NCI-H187 treated with DMSO at 0.1 percent for 48 hours (cell line): ENCODE measurements around the gene MTMR2.
"Not testable (repeated sequence)": the region's sequence is repeated elsewhere in the genome, so short reads cannot be mapped to it uniquely, and the experiment has no call there.

ENCODE experiments used
- DNase-seq: peaks from one replicate; lab custom pipeline; 2025; lab: John Stamatoyannopoulos, UW

MTMR2 gene

GRCh38 chr11:95816037-95816436 is 107.9 kb downstream of the MTMR2 start:
- DNase-seq = no peak

DNA sequence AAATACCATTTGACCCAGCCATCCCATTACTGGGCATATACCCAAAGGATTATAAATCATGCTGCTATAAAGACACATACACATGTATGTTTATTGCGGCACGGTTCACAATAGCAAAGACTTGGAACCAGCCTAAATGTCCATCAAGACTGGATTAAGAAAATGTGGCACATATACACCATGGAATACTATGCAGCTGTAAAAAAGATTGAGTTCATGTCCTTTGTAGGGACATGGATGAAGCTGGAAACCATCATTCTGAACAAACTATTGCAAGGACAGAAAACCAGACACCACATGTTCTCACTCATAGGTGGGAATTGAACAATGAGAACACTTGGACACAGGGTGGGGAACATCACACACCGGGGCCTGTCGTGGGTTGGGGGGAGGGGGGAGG is 112.9 kb downstream of the MTMR2 start:
- not testable (repeated sequence) for DNase-seq

DNA sequence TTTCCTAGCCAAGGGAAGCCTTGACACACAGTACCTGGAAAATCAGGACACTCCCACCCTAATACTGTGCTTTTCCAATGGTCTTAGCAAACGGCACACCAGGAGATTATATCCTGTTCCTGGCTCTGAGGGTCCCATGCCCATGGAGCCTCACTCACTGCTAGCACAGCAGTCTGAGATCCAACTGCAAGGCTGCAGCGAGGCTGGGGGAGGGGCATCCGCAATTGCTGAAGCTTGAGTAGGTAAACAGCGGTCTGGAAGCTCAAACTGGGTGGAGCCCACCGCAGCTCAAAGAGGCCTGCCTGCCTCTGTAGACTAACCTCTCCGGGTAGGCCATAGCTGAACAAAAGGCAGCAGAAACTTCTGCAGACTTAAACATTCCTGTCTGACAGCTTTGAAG is 117.4 kb downstream of the MTMR2 start:
- not testable (repeated sequence) for DNase-seq

DNA sequence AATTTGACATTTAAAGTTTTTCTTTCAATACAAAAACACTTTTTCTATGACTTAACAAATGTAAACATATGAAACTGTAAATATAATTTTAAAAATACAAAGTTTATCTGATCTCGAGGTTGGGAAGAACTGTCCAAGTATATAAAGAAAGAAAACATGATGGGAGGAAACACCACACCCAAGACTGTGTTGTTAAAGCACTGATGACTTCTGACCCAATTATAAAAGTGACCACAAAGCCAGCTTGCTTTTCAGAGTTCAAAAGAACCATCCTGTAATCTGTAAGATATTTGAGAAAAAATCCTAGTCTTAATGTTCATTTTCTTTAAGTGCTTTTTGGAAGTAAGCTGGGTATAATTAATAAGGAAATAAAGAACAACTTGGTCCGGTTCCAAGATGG is 118.0 kb downstream of the MTMR2 start:
- no peak for DNase-seq

DNA sequence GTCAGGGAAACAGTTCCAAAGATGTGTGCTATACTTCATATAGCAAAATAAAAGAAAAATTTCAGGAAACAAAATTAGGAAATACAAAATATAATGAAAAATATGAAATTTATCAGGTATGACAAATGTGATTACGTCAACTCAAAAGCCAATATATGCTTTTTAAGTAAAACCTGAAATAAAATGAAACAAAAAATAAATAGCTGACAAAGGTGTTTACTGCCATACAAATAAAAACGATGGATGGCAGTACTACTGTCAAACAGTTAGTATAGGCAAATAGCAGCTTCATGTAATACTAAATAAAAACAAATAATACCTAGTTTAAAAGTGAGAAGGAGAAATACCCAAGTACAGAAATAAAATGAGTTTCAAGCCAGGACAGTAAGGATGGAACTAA is 119.9 kb downstream of the MTMR2 start:
- no peak for DNase-seq

DNA sequence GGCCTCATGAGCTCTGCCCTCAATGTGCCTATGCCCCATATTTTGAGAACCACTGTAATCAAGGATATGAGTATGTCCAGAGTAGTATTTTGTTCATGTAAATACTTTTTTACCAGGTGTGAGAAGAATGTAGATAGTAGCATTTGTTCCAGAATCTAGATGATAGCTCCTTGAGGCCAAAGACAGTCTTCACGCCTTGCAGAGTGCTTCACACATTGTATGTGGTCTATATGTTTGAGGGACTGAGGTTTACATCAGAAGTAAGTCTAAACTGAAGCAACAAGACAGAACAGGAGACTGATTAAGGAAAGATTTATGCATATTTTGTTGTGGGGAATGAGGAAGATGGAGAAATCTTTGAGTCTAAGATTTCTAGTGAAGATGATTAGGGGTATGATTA is 121.1 kb downstream of the MTMR2 start:
- DNase-seq = no peak

DNA sequence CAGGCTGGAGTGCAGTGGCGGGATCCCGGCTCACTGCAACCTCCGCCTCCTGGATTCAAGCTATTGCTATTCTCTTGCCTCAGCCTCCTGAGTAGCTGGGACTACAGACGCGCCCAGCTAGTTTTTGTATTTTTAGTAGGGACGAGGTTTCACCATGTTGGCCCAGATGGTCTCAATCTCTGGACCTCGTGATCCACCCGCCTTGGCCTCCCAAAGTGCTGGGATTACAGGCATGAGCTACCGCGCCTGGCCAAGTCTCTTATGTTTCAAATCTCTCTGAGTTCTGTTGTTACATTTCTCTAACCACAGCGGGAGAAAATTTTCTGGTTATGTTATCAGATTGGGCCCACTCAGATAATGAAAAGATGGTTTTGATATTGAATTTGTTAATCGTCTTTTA is 123.5 kb downstream of the MTMR2 start:
- DNase-seq = no peak

DNA sequence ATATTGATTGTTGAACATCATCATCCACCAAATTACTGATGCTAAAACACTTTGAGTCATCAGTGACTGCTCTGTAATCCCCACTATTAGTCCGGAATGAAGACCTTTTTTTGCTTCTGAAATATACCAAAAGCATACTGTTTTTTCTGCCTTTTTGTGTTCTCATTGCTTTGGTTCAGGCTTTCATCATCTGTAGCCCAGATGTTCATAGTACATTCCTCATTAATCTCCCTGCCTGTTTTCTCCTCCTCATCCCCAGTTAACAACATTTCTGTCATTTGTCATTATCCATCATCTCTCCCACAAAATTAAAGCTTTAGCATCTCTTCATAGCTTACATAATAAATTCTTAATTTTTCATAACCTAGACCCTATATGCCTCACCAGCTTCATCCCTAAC is 124.4 kb downstream of the MTMR2 start:
- no peak for DNase-seq

DNA sequence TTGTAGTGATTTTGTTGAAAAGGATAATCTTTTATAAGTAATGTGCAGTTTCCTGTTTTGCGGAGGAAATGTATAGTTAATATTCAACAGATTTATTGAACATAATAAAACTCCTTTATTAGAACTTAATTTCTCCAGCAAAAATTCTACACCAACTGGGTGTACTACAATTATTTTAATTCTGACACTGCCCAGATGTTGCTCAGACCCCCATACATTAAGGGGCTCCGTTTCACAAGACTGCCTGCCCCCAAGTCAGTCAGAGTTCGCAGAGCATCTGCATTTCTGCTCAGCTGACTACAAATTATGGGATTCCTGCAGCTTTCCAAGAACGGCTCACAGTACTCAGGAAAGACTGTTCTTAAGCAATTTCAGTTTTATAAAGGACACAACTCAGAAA is 127.4 kb downstream of the MTMR2 start:
- DNase-seq = no peak

- DNase-seq = no peak
These were observed 128.1 kb downstream of the MTMR2 start for GRCh38 chr11:95795627-95796295.

- DNase-seq = no peak
These were observed 129.8 kb downstream of the MTMR2 start for GRCh38 chr11:95794086-95794485.

- no peak for DNase-seq
These were observed 130.8 kb downstream of the MTMR2 start for GRCh38 chr11:95793116-95793515.

DNA sequence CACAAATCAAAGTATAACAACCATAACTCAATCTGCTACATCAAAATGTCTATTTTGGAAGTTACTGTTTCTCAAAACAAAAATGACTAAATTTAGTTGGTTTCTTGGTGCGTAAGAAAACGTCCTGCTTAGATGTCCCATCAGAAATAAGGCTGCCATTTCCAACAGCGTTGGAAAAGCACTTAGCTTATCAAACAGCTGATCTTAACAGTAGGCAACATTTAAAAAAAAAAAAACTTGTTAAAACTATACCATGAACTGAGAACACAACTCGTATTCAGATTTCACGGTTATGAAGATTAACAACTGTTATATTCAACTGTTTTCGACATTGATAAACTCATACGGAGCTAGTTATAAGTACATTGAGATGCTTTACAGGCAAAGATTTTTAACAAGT is 131.2 kb downstream of the MTMR2 start:
- DNase-seq = no peak

- no peak for DNase-seq
These were observed 131.7 kb downstream of the MTMR2 start for GRCh38 chr11:95792200-95792599.

DNA sequence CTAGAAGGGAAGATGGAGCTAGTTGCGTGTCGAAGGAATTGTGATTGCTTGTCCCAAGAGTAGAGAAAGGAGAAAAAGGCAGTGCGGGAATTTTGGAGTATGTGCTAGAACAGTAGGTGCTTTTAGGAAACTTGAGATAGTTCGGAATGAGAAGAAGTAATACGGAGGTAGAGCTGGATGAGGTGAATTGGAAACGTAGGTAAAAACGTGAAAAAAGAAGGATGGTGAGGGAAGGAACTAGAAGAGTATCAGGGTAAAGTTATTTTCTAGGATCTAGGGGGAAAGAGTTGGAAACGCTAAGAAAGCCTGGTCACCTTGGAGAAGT is 132.2 kb downstream of the MTMR2 start:
- DNase-seq = no peak

- DNase-seq = peak; percentile 3
These were observed 132.8 kb downstream of the MTMR2 start for GRCh38 chr11:95790933-95791708.

DNA sequence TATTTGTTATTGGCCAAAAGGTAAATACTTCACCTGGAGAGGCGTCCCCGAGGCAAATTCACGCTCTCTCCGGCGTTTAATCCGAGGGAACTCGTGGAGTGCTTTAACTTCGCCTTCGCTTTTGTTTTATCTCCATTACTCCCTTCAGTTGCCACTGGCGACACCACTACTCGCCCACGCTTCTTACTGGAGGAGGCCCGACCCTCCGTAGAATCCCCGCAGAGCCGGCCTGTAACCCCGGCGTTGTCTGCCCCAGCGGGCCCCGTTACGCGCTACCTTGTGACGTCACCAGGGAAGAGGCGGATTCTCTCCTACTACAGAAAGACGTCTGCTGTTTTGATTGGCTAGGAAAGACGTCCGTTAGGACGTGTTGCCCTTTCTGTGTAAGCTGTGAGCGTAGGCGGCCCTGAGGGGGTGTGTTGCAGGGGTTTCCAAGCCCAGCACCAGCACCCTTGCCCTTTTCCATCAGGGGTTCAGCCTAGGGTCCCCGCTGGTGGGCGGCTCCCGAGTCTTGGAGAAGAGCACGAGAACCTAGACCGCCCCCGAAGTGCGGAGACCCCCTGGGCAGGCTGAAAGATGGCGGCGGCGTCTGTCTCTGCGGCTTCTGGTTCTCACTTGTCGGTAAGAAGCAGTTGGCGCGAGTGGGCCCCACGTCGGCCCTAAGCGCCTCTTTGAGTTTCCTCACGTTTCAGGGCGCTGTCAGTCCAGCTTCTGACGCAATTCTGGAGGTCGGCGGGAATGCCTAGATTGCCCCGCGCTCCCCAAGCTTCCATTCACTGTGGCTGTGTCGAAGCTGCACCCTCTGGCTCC is 133.6 kb downstream of the MTMR2 start, which contains the start of gene CEP57:
Gene CEP57 (plus strand): TSS at position 376 of the 810 bp plus-strand sequence. CDS start 201 bp downstream, at position 577.
- DNase-seq = peak; percentile 84

GRCh38 chr11:95789506-95790122 is 134.3 kb downstream of the MTMR2 start, which contains the start of gene FAM76B:
Gene FAM76B, minus strand, starts transcription at chr11:95789782. Its CDS starts 304 bp downstream, at chr11:95789478.
- peak; percentile 88 for DNase-seq

- DNase-seq = no peak
These were observed 134.9 kb downstream of the MTMR2 start for GRCh38 chr11:95788921-95789505.
